GM13976 (cell line): ENCODE measurements around the gene COX19.
A peak's percentile ranks its signal among the peaks of the same experiment; 100 is the strongest.

Experiments
- DNase-seq: peaks from one replicate; pipeline ENCODE4 v3.0.0; 2012; ENCODE audit warnings: low spot score
- CTCF ChIP-seq: IDR thresholded peaks from 2 replicates; pipeline ENCODE4 v1.5.1; 2012; ENCODE audit warnings: borderline replicate concordance, mild to moderate bottlenecking; ENCODE audit not compliant: insufficient read depth; ENCODE audit errors: extremely low read depth, missing control alignments, control extremely low read depth
- in situ Hi-C: fragments of 300-500 bp; cut with MboI; formaldehyde crosslinking; loops from one replicate; pipeline ENCODE4 v1.12.0; 2022; ENCODE audit warnings: low sequenced_read_pairs, mixed read lengths, inconsistent platforms; ENCODE audit not compliant: unreplicated experiment

The COX19 gene

GRCh38 chr7:923108-924041 lies 52.0 kb downstream of the COX19 start:
- in situ Hi-C loops: no loop called here
- TF ChIP-seq CTCF: no peak
- DNase-seq: peak; percentile 91

DNA sequence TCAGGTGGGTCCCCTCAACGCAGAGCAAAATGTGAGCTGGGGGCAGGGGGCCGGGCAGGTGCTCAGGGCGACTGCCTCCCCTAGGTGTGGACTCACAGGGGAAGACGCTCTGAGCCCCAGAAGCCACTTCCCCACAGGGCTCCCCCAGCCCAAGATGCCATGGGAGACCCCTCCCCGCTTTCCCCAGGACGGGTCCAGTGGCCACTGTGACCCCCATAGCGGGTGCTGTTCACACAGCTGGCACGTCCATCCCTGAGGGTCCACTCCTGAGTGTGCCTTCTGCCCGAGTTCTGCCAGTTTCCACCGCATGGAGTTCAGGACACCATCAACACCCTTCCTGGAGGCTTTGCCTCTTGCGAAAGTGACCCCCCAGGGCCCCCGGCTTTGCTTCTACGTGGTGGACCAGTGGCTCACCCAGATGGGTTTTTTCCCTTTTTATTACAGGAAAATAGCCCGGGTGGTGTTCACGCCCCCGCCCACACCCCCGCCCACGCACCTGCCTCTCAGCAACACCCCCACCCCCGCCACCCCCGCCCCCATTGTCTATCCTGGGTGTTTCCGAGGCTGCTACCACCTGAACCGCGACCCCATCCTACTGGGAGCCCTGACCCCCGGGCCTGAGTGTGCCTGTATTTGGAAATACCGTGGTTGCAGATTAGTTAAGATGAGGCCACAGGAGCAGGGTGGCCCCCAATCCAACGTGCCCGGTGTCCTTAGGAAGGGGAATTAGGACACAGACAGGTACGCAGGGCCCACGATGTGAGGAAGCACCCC lies 52.8 kb downstream of the COX19 start:
- no peak for DNase-seq
- in situ Hi-C loops: no loop called here

GRCh38 chr7:921581-922333 lies 53.6 kb downstream of the COX19 start:
- DNase-seq: no peak
- in situ Hi-C loops: no loop called here
- TF ChIP-seq CTCF: no peak

More for the DNA sequence above, 52.8 kb downstream of the COX19 start:
- TF ChIP-seq CTCF: no peak

GRCh38 chr7:921071-921461 lies 54.3 kb downstream of the COX19 start:
- no peak for DNase-seq
- in situ Hi-C loops: no loop called here
- no peak for TF ChIP-seq CTCF

GRCh38 chr7:920351-921070 lies 54.8 kb downstream of the COX19 start:
- TF ChIP-seq CTCF: no peak
- DNase-seq: no peak
- in situ Hi-C loops: no loop called here
